Measurements from ENCODE around the gene USH2A. TPM values are rescaled to one million over a fixed set of nuclear protein-coding genes. Genes with fewer than 3 reads are reported as not detected.

USH2A gene
- total RNA-seq, 1 experiment from 2014 or later, result not detected

- H3K9me2 ChIP-seq (ENCODE audit: insufficient read depth), result no peaks in the 10 kb centered on the region
- H4K20me1 ChIP-seq (ENCODE audit: insufficient read depth), result no peaks in the 10 kb centered on the region
- no peaks in the 10 kb centered on the region for H3K36me3 ChIP-seq (ENCODE audit: control insufficient read depth in 1 of 2, insufficient read depth in 2 of 2, low read length in 2 of 2)
- H2AFZ ChIP-seq (ENCODE audit: low read depth, low read length, poor library complexity, severe bottlenecking), result no peak overlapping the region
- BruUV-seq (replicated peaks), result no TSS peak
- no peak for TF ChIP-seq ZBTB33 (IDR thresholded peaks at IDR 0.05; ENCODE audit: extremely low read depth, insufficient replicate concordance, low read length)
- TF ChIP-seq SIN3A (IDR thresholded peaks at IDR 0.05; ENCODE audit: low read depth), result no peak
- no peak for TF ChIP-seq TCF7L2 (IDR thresholded peaks at IDR 0.05; ENCODE audit: borderline replicate concordance, extremely low read depth, insufficient read depth, insufficient read length)
- no peak for TF ChIP-seq CTCF (IDR thresholded peaks at IDR 0.05 in 2 of 3, conservative IDR thresholded peaks at IDR 0.05 in 1 of 3; ENCODE audit: borderline replicate concordance in 1 of 3, insufficient read depth in 1 of 3, low read depth in 2 of 3, low read length in 2 of 3)
- TF ChIP-seq RAD21 (IDR thresholded peaks at IDR 0.05; ENCODE audit: low read depth), result no peak
- TF ChIP-seq SRF (IDR thresholded peaks at IDR 0.05; ENCODE audit: low read depth), result no peak
- TF ChIP-seq EZH2phosphoT487 (IDR thresholded peaks at IDR 0.05; ENCODE audit: borderline replicate concordance), result no peak
- TF ChIP-seq EZH2 (IDR thresholded peaks at IDR 0.05), result no peak
- no peak for TF ChIP-seq CEBPB (IDR thresholded peaks at IDR 0.05; ENCODE audit: low read depth)
- no peak for TF ChIP-seq MAX (IDR thresholded peaks at IDR 0.05)
- no peak for TF ChIP-seq REST (IDR thresholded peaks at IDR 0.05; ENCODE audit: low read depth)
- H3K4me3 ChIP-seq (replicated peaks in 1 of 2; ENCODE audit: low read depth in 1 of 2, low read length in 2 of 2), result no peak overlapping the region
- intact Hi-C loops (cut with micrococcal nuclease), result no loop called here
- H3K9ac ChIP-seq (ENCODE audit: low read length), result no peak overlapping the region
- no peaks in the 10 kb centered on the region for H3K27me3 ChIP-seq (ENCODE audit: insufficient read depth, low read length)
- POLR2A ChIA-PET, result no interaction called here
- no peak overlapping the region for H3K4me2 ChIP-seq (ENCODE audit: low read length)
- ATAC-seq (no peak), DNase-seq (ENCODE audit: low read depth, low spot score) (no peak)
- RAD21 ChIA-PET (ENCODE audit: low non-redundant PET in 1 of 2, low total read pairs in 2 of 2, uncharacterized antibody in 2 of 2, unreplicated experiment in 2 of 2), result no interaction called here
- H3K27ac ChIP-seq (ENCODE audit: low read depth, low read length), result no peak overlapping the region
- no peaks in the 10 kb centered on the region for H3K79me2 ChIP-seq (ENCODE audit: insufficient read depth, low read length)
- H3K4me1 ChIP-seq (ENCODE audit: control insufficient read depth in 1 of 2, insufficient read depth in 2 of 2, low read length in 2 of 2), result no peaks in the 10 kb centered on the region
- CTCF ChIA-PET, result no interaction called here
- no peaks in the 10 kb centered on the region for H3K9me3 ChIP-seq (ENCODE audit: control insufficient read depth in 1 of 2, insufficient read depth in 1 of 2, low read depth in 1 of 2, low read length in 2 of 2)
These were observed 336.6 kb downstream of the USH2A start for GRCh38 chr1:216086678-216087077.

Data from HCT116 (cell line).